AG09319 (cell line): Measurements from ENCODE around the gene HTR4.
"Not testable (repeated sequence)": the region's sequence is repeated elsewhere in the genome, so short reads cannot be mapped to it uniquely, and the experiment has no call there.

Experiments used
- DNase-seq: peaks from one replicate; pipeline ENCODE4 v3.0.0-alpha.2; 2010; ENCODE audit warnings: low read depth; ENCODE audit errors: extremely low read depth
- CTCF ChIP-seq: IDR thresholded peaks from 2 replicates; pipeline ENCODE4 v1.5.1; 2011; ENCODE audit warnings: low read depth, mild to moderate bottlenecking, inconsistent platforms, low read length, moderate library complexity

Gene HTR4

GRCh38 chr5:148540647-148541046 lies 113.7 kb downstream of the HTR4 start:
- no peak for TF ChIP-seq CTCF
- DNase-seq, result no peak

- TF ChIP-seq CTCF, result no peak
- no peak for DNase-seq
Observed at GRCh38 chr5:148539851-148540250, 114.5 kb downstream of the HTR4 start.

- no peak for TF ChIP-seq CTCF
Observed at GRCh38 chr5:148535190-148535589, 119.1 kb downstream of the HTR4 start.

GRCh38 chr5:148532969-148533670 lies 121.2 kb downstream of the HTR4 start:
- no peak for DNase-seq
- TF ChIP-seq CTCF, result no peak

More at GRCh38 chr5:148535190-148535589, 119.1 kb downstream of the HTR4 start:
- DNase-seq, result no peak

GRCh38 chr5:148529450-148529849 lies 124.9 kb downstream of the HTR4 start:
- DNase-seq, result not testable (repeated sequence)

- TF ChIP-seq CTCF, result no peak
- DNase-seq, result no peak
Observed at GRCh38 chr5:148524721-148525120, 129.6 kb downstream of the HTR4 start.

- no peak for DNase-seq
- TF ChIP-seq CTCF, result no peak
Observed at GRCh38 chr5:148523139-148523538, 131.2 kb downstream of the HTR4 start.

GRCh38 chr5:148515460-148515859 lies 138.9 kb downstream of the HTR4 start:
- TF ChIP-seq CTCF, result no peak
- no peak for DNase-seq
